Tibial artery (tissue), 4 donors: ENCODE data around the gene TMEM266.

Source experiments
- DNase-seq, 2 donors: peaks; one replicate each; pipeline ENCODE4 v3.0.0-alpha.2; 2019
- H3K27ac ChIP-seq, 2 donors: fragments of 200-600 bp; sonication (generic) in 1 of 2; 1 replicate in 1 of 2; 2 replicates in 1 of 2; pipeline ENCODE4 v1.5.1; 2018 to 2019; ENCODE audit warnings: mild to moderate bottlenecking in 1 of 2
- H3K27me3 ChIP-seq, 2 donors: fragments of 200-600 bp; sonication (generic) in 1 of 2; one replicate each; pipeline versions ENCODE4 v1.5.1 to v1.6.0; 2016 to 2019
- H3K36me3 ChIP-seq, 3 donors: fragments of 200-600 bp; sonication (generic) in 2 of 3; one replicate each; pipeline ENCODE4 v1.5.1; 2016 to 2019; ENCODE audit warnings: mild to moderate bottlenecking in 2 of 3
- H3K4me1 ChIP-seq, 4 donors: fragments of 200-600 bp; sonication (generic) in 2 of 4; 1 replicate in 3 of 4; 2 replicates in 1 of 4; pipeline ENCODE4 v1.5.1; 2016 to 2019
- H3K4me3 ChIP-seq, 2 donors: fragments of 200-600 bp; sonication (generic) in 1 of 2; 1 replicate in 1 of 2; 2 replicates in 1 of 2; pipeline ENCODE4 v1.5.1; 2018 to 2019; ENCODE audit warnings: mild to moderate bottlenecking in 2 of 2
- H3K9me3 ChIP-seq, 3 donors: fragments of 200-600 bp; sonication (generic) in 1 of 3; one replicate each; pipeline ENCODE4 v1.5.1; 2016 to 2019
- CTCF ChIP-seq, 2 experiments: fragments of 200-600 bp in 1 of 2; fragments of 450-650 bp in 1 of 2; IDR thresholded peaks; one replicate each; pipeline ENCODE4 v1.5.1; 2017 to 2019; ENCODE audit warnings: antibody characterized with exemption in 2 of 2, mild to moderate bottlenecking in 1 of 2, moderate library complexity in 1 of 2
- intact Hi-C: fragments of 100-400 bp; cut with DNase I; formaldehyde crosslinking; loops from one replicate; pipeline ENCODE4 v1.15.0; 2023; ENCODE audit warnings: low total_unique reads

Gene TMEM266

GRCh38 chr15:76150971-76151598 lies 91.3 kb downstream of the TMEM266 start:
- Histone ChIP-seq H3K4me1 (peaks cover 0 to 20% (median 10%) of the 10 kb centered on the region in 4 donors), H3K4me3 (no peak overlapping the region), H3K27me3 (peaks cover 0 to 15% of the 10 kb centered on the region in 2 donors), H3K9me3 (no peaks in the 10 kb centered on the region), H3K36me3 (no peaks in the 10 kb centered on the region), H3K27ac (peak overlapping the region in 1 of 2 donors; percentile 11)
- peak; percentile 62 to 76 for DNase-seq
- intact Hi-C loops = no loop called here
- peak; percentile 85 to 87 for TF ChIP-seq CTCF (IDR thresholded peaks at IDR 0.05)

DNA sequence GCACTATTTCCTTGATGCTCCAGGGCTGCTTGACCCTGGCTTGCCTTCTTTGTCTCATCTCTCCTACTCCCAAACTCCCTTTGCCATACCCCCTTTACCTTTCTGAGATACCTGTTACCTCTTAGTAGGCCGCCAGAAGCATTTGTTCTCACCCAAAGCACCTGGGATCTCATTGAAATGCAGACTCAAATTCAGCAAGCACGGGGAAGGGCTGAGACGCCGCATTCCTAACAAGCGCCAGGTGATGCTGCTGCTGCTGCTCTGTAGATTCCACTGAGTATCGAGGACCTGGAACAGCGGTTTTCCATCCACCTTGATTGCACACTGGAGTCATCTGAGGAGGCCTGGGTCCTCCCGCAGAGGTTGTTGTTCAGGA lies 91.8 kb downstream of the TMEM266 start:
- H3K36me3 ChIP-seq = no peaks in the 10 kb centered on the region
- H3K27me3 ChIP-seq = peaks cover 0 to 14% of the 10 kb centered on the region in 2 donors
- intact Hi-C loops = no loop called here
- H3K4me3 ChIP-seq = no peak overlapping the region
- no peak overlapping the region for H3K27ac ChIP-seq
- H3K4me1 ChIP-seq = peaks cover 0 to 20% (median 10%) of the 10 kb centered on the region in 4 donors
- H3K9me3 ChIP-seq = no peaks in the 10 kb centered on the region
- TF ChIP-seq CTCF (IDR thresholded peaks at IDR 0.05) = no peak
- no peak for DNase-seq

- DNase-seq = no peak
- Histone ChIP-seq H3K27me3 (peaks cover 0 to 8% of the 10 kb centered on the region in 2 donors), H3K4me1 (peaks cover 0 to 20% (median 10%) of the 10 kb centered on the region in 4 donors), H3K27ac (no peak overlapping the region), H3K36me3 (no peaks in the 10 kb centered on the region), H3K9me3 (no peaks in the 10 kb centered on the region), H3K4me3 (no peak overlapping the region)
- intact Hi-C loops = no loop called here
- no peak for TF ChIP-seq CTCF (IDR thresholded peaks at IDR 0.05)
These were observed 92.4 kb downstream of the TMEM266 start for GRCh38 chr15:76152197-76152596.

- intact Hi-C loops = no loop called here
- H3K9me3 ChIP-seq = no peaks in the 10 kb centered on the region
- no peak for DNase-seq
These were observed 93.7 kb downstream of the TMEM266 start for GRCh38 chr15:76153241-76154197.

GRCh38 chr15:76155731-76156130 lies 95.9 kb downstream of the TMEM266 start:
- H3K4me1 ChIP-seq = peaks cover 0 to 10% (median 5%) of the 10 kb centered on the region in 4 donors
- DNase-seq = no peak
- intact Hi-C loops = no loop called here
- no peak overlapping the region for H3K4me3 ChIP-seq
- no peaks in the 10 kb centered on the region for H3K9me3 ChIP-seq
- peaks cover 0 to 6% of the 10 kb centered on the region in 2 donors for H3K27me3 ChIP-seq
- TF ChIP-seq CTCF (IDR thresholded peaks at IDR 0.05) = no peak
- no peaks in the 10 kb centered on the region for H3K36me3 ChIP-seq
- H3K27ac ChIP-seq = no peak overlapping the region

More at GRCh38 chr15:76153241-76154197, 93.7 kb downstream of the TMEM266 start:
- peaks cover 0 to 14% (median 8%) of the 10 kb centered on the region in 4 donors for H3K4me1 ChIP-seq
- H3K27me3 ChIP-seq = no peaks in the 10 kb centered on the region
- no peak for TF ChIP-seq CTCF (IDR thresholded peaks at IDR 0.05)
- no peak overlapping the region for H3K4me3 ChIP-seq
- no peaks in the 10 kb centered on the region for H3K36me3 ChIP-seq
- H3K27ac ChIP-seq = no peak overlapping the region
